CD8-positive, alpha-beta memory T cell (primary cell): Measurements from ENCODE around the gene RPL32. TPM values are rescaled to one million over a fixed set of nuclear protein-coding genes. Genes with fewer than 3 reads are reported as not detected.
"Not testable (repeated sequence)": the region's sequence is repeated elsewhere in the genome, so short reads cannot be mapped to it uniquely, and the experiment has no call there.

ENCODE experiments used
- CTCF ChIA-PET: fragments of 350-600 bp; sonication (Branson Sonifier 250); formaldehyde crosslinking; loops from one replicate; lab custom pipeline; 2021; ENCODE audit warnings: antibody characterized with exemption; lab: Charles Lee
- POLR2A ChIA-PET: fragments of 350-600 bp; sonication (Branson Sonifier 250); formaldehyde crosslinking; loops from one replicate; lab custom pipeline; 2021; ENCODE audit warnings: antibody characterized with exemption; lab: Charles Lee
- DNase-seq, 5 donors: peaks; one replicate each; pipeline versions ENCODE4 v3.0.0 to v3.0.0-alpha.2; 2020 to 2022; ENCODE audit warnings: mixed read lengths in 1 of 5
- H3K27ac ChIP-seq: one replicate; pipeline ENCODE4 v1.7.0; 2013; ENCODE audit warnings: low read depth, mild to moderate bottlenecking, low read length, moderate library complexity
- H3K27me3 ChIP-seq: 2 replicates; pipeline ENCODE4 v1.7.0; 2013; ENCODE audit warnings: low read length, mild to moderate bottlenecking; ENCODE audit not compliant: insufficient read depth, poor library complexity, severe bottlenecking
- H3K36me3 ChIP-seq: 2 replicates; pipeline ENCODE4 v1.7.0; 2013; ENCODE audit warnings: mild to moderate bottlenecking, low read length, moderate library complexity; ENCODE audit not compliant: insufficient read depth
- H3K4me1 ChIP-seq: 2 replicates; pipeline ENCODE4 v1.7.0; 2013; ENCODE audit warnings: mild to moderate bottlenecking, low read length, moderate library complexity; ENCODE audit not compliant: insufficient read depth
- H3K4me3 ChIP-seq: 2 replicates; pipeline ENCODE4 v1.7.0; 2013; ENCODE audit warnings: mild to moderate bottlenecking, low read length
- H3K9me3 ChIP-seq: 2 replicates; pipeline ENCODE4 v1.7.0; 2013; ENCODE audit warnings: mild to moderate bottlenecking, low read length
- H3K27ac Mint-ChIP-seq, 8 donors: one replicate each; pipeline ENCODE4 v1.8.0; 2020 to 2021; ENCODE audit warnings: mixed read lengths in 8 of 8, mild to moderate bottlenecking in 6 of 8, inconsistent platforms in 3 of 8, moderate library complexity in 3 of 8
- H3K27me3 Mint-ChIP-seq, 2 donors: one replicate each; pipeline ENCODE4 v1.8.0; 2020 to 2021; ENCODE audit warnings: mixed read lengths in 2 of 2, mild to moderate bottlenecking in 1 of 2, moderate library complexity in 1 of 2
- H3K36me3 Mint-ChIP-seq, 3 donors: one replicate each; pipeline ENCODE4 v1.8.0; 2020 to 2021; ENCODE audit warnings: mixed read lengths in 3 of 3, inconsistent platforms in 1 of 3, mild to moderate bottlenecking in 1 of 3
- H3K4me1 Mint-ChIP-seq, 3 donors: one replicate each; pipeline ENCODE4 v1.8.0; 2020 to 2021; ENCODE audit warnings: mixed read lengths in 3 of 3, inconsistent platforms in 1 of 3, mild to moderate bottlenecking in 1 of 3
- H3K4me3 Mint-ChIP-seq, 7 donors: one replicate each; pipeline ENCODE4 v1.8.0; 2020 to 2021; ENCODE audit warnings: mixed read lengths in 7 of 7, mild to moderate bottlenecking in 6 of 7, moderate library complexity in 4 of 7, inconsistent platforms in 2 of 7
- H3K9me3 Mint-ChIP-seq, 5 donors: one replicate each; pipeline ENCODE4 v1.8.0; 2020 to 2022; ENCODE audit warnings: mixed read lengths in 5 of 5, mild to moderate bottlenecking in 3 of 5, moderate library complexity in 2 of 5, inconsistent platforms in 1 of 5
- polyA plus RNA-seq: library from polyadenylated mRNA; unstranded; fragments of 300-500 nt; fragmentation: Illumina TruSeq; gene quantifications from one replicate; pipeline ENCODE4 v1.2.3, GENCODE V29; 2021
- total RNA-seq, 2 experiments: library from RNA; stranded (reverse); gene quantifications; one replicate each; pipeline ENCODE4 v1.2.3, GENCODE V29; 2021

RPL32 gene
- total and polyA plus RNA-seq, 3 experiments from 2014 or later, result 2,528 to 2,743 (median 2,642) TPM

GRCh38 chr3:12793701-12794100 is 47.7 kb downstream of the RPL32 start:
- H3K4me3 Mint-ChIP-seq, result no peak overlapping the region
- H3K9me3 Mint-ChIP-seq, result peaks cover 0 to 2% (median 0%) of the 10 kb centered on the region in 5 donors
- peaks cover 9 to 19% of the 10 kb centered on the region in 2 donors for H3K27me3 Mint-ChIP-seq
- no peaks in the 10 kb centered on the region for H3K36me3 Mint-ChIP-seq
- Histone ChIP-seq H3K4me1 (peaks cover 6% of the 10 kb centered on the region), H3K9me3 (no peaks in the 10 kb centered on the region), H3K27ac (no peak overlapping the region), H3K4me3 (no peak overlapping the region), H3K36me3 (no peaks in the 10 kb centered on the region), H3K27me3 (peaks cover 5% of the 10 kb centered on the region)
- CTCF ChIA-PET, result interaction anchor here (4.4 kb wide), 1 partner anchor 17 kb away, joined by 29 read pairs; no protein-coding TSS in a partner anchor
- no peak overlapping the region for H3K27ac Mint-ChIP-seq
- POLR2A ChIA-PET, result no interaction called here
- H3K4me1 Mint-ChIP-seq, result peaks cover 8 to 23% (median 8%) of the 10 kb centered on the region in 3 donors
- no peak for DNase-seq

GRCh38 chr3:12791430-12791829 is 49.9 kb downstream of the RPL32 start:
- Mint-ChIP-seq H3K27ac (no peak overlapping the region), H3K9me3 (peaks cover 0 to 2% (median 0%) of the 10 kb centered on the region in 5 donors), H3K27me3 (peaks cover 5 to 19% of the 10 kb centered on the region in 2 donors), H3K4me3 (no peak overlapping the region), H3K4me1 (peaks cover 2 to 8% (median 8%) of the 10 kb centered on the region in 3 donors), H3K36me3 (no peaks in the 10 kb centered on the region)
- H3K27me3 ChIP-seq, result peaks cover 5% of the 10 kb centered on the region
- no peak overlapping the region for H3K27ac ChIP-seq
- H3K4me1 ChIP-seq, result peaks cover 6% of the 10 kb centered on the region
- DNase-seq, result no peak
- H3K4me3 ChIP-seq, result no peak overlapping the region
- no peaks in the 10 kb centered on the region for H3K9me3 ChIP-seq
- POLR2A ChIA-PET, result no interaction called here
- H3K36me3 ChIP-seq, result no peaks in the 10 kb centered on the region
- CTCF ChIA-PET, result interaction anchor here (1.1 to 1.8 kb wide), 4 partner anchors 11 to 100 kb away, joined by 3 to 8 read pairs (median 4); partner anchors contain the start of gene RPL32

- H3K36me3 Mint-ChIP-seq, H3K9me3 ChIP-seq, H3K4me1 Mint-ChIP-seq, H3K4me3 ChIP-seq, H3K36me3 ChIP-seq, H3K4me1 ChIP-seq, DNase-seq, H3K9me3 Mint-ChIP-seq, H3K27ac Mint-ChIP-seq, H3K27ac ChIP-seq, POLR2A ChIA-PET, H3K27me3 ChIP-seq, H3K4me3 Mint-ChIP-seq: not testable (repeated sequence)
- H3K27me3 Mint-ChIP-seq, result peaks cover 1 to 28% of the 10 kb centered on the region in 2 donors
- CTCF ChIA-PET, result interaction anchor here (0.9 to 4.1 kb wide), 21 partner anchors 9 to 112 kb away, joined by 3 to 58 read pairs (median 4); partner anchors contain the start of genes CAND2 and RPL32
Observed at GRCh38 chr3:12787967-12788690, 53.2 kb downstream of the RPL32 start.

- CTCF ChIA-PET, result interaction anchor here (0.9 to 4.1 kb wide), 21 partner anchors 9 to 252 kb away, joined by 3 to 58 read pairs (median 4); partner anchors contain the start of genes CAND2 and RPL32
- H3K36me3 Mint-ChIP-seq, H3K36me3 ChIP-seq, H3K9me3 ChIP-seq, H3K4me3 Mint-ChIP-seq, H3K4me1 ChIP-seq, H3K27me3 ChIP-seq, H3K4me3 ChIP-seq, H3K27ac Mint-ChIP-seq, H3K27ac ChIP-seq, H3K9me3 Mint-ChIP-seq, H3K4me1 Mint-ChIP-seq, POLR2A ChIA-PET: not testable (repeated sequence)
- H3K27me3 Mint-ChIP-seq, result peaks cover 6 to 35% of the 10 kb centered on the region in 2 donors
- DNase-seq, result peak in 4 of 5 donors; percentile 36 to 82 (median 45)
Observed at GRCh38 chr3:12787346-12787745, 54.0 kb downstream of the RPL32 start.

GRCh38 chr3:12785096-12785495 is 56.3 kb downstream of the RPL32 start:
- Histone ChIP-seq H3K36me3 (no peaks in the 10 kb centered on the region), H3K9me3 (no peaks in the 10 kb centered on the region), H3K27me3 (no peaks in the 10 kb centered on the region), H3K27ac (no peak overlapping the region), H3K4me1 (no peaks in the 10 kb centered on the region), H3K4me3 (no peak overlapping the region)
- H3K27me3 Mint-ChIP-seq, result peaks cover 6 to 49% of the 10 kb centered on the region in 2 donors
- DNase-seq, result no peak
- no peak overlapping the region for H3K4me3 Mint-ChIP-seq
- ChIA-PET CTCF (interaction anchor here (0.6 kb wide), 1 partner anchor 11 kb away, joined by 3 read pairs; the partner anchor contains the start of gene CAND2), POLR2A (no interaction called here)
- H3K36me3 Mint-ChIP-seq, result no peaks in the 10 kb centered on the region
- H3K27ac Mint-ChIP-seq, result no peak overlapping the region
- H3K4me1 Mint-ChIP-seq, result peaks cover 0 to 4% (median 0%) of the 10 kb centered on the region in 3 donors
- no peaks in the 10 kb centered on the region for H3K9me3 Mint-ChIP-seq

Other genes with a start within 250 kb of the RPL32 start
- 10 to 100 TPM; 89.4 to 90.9 TPM for gene RAF1, start 177.4 kb downstream of the RPL32 start, total RNA-seq
- 73.1 TPM for gene RAF1, start 177.4 kb downstream of the RPL32 start, polyA plus RNA-seq
- gene TMEM40, start 82.3 kb downstream of the RPL32 start, total RNA-seq, result not detected
- gene TMEM40, start 82.3 kb downstream of the RPL32 start, polyA plus RNA-seq, result not detected
- gene CAND2, start 44.9 kb downstream of the RPL32 start, total RNA-seq, result 1 to 10 TPM; 1.0 to 1.1 TPM
- 2.1 TPM for gene CAND2, start 44.9 kb downstream of the RPL32 start, polyA plus RNA-seq
- 10 to 100 TPM; 18.5 to 19.8 TPM for gene IQSEC1, start 231.9 kb upstream of the RPL32 start, total RNA-seq
- 33.7 TPM for gene IQSEC1, start 231.9 kb upstream of the RPL32 start, polyA plus RNA-seq